CD4-positive, alpha-beta T cell treated with Interleukin-17A for 1 hour (primary cell): Measurements from ENCODE around the gene KCND3.

ENCODE experiments used
- DNase-seq: peaks from one replicate; pipeline ENCODE4 v3.0.0-alpha.2; 2020

The KCND3 gene

GRCh38 chr1:111956155-111956771, 33.2 kb downstream of the KCND3 start:
- no peak for DNase-seq

DNA sequence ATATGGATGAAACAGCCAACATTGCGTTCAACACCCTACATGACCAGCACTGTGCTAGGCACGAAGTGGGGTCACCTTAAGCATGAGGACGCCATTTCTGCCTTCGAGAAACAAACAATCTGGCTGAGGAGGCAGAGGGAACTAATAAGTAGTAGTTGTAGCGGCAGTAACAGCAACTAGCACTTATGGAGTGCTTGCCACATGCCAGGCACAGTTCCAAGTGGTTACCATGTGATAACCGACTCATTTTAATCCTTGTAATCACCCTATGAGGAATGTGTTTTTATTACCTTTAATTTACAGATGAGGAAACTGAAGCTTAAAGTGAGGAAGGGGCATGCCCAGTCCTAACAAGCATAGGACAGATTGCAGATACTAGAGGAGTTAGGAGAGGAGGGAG, 33.7 kb downstream of the KCND3 start:
- no peak for DNase-seq

GRCh38 chr1:111953797-111954196, 35.7 kb downstream of the KCND3 start:
- no peak for DNase-seq

- DNase-seq, result no peak
Observed at GRCh38 chr1:111952125-111952657, 37.3 kb downstream of the KCND3 start.

DNA sequence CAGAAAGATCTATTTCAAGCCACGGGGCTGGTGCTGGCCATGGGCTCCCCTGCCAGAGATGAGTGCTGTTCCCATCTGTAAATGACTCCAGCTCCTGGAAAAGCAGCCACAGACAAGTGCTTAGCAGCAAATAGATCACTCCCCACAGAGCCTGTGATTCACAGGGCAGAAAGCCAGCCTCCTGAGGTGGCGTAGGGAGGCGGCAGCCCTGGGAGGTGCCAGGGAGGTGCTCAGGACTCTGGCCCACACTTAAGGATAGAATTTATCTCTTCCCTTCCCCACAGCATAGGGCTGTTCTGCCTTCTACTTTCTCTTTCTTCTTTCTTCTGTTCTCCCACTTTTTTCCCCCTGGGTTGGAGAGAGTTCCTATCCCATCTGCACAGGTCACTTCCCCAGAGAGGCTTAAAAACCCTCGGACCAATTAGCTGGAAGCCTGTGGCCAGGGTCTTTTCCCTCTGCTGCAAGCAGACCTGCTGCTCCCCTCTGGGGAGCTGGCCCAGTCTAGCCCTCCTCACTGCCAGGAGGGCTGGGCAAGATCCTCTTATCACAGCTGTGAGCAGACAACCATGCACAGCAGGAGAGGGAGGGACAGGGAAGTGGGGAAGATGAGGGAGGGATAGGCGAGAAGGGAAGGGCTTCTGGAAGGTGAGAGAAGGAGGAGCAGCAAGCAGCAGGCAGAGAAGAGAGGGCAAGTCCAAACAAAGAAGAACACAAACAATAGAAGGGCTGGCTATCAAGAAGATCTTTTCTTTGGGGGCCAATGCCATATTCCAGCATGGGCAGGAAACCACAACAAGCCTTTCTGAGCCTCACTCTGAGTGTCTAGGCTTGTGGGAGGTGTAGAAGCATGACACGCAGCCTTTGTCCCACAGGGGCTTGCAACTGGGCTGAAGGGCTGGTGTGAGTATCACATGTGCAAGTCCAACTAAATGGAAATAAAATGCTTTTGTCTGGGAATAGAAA, 41.0 kb downstream of the KCND3 start:
- no peak for DNase-seq

DNA sequence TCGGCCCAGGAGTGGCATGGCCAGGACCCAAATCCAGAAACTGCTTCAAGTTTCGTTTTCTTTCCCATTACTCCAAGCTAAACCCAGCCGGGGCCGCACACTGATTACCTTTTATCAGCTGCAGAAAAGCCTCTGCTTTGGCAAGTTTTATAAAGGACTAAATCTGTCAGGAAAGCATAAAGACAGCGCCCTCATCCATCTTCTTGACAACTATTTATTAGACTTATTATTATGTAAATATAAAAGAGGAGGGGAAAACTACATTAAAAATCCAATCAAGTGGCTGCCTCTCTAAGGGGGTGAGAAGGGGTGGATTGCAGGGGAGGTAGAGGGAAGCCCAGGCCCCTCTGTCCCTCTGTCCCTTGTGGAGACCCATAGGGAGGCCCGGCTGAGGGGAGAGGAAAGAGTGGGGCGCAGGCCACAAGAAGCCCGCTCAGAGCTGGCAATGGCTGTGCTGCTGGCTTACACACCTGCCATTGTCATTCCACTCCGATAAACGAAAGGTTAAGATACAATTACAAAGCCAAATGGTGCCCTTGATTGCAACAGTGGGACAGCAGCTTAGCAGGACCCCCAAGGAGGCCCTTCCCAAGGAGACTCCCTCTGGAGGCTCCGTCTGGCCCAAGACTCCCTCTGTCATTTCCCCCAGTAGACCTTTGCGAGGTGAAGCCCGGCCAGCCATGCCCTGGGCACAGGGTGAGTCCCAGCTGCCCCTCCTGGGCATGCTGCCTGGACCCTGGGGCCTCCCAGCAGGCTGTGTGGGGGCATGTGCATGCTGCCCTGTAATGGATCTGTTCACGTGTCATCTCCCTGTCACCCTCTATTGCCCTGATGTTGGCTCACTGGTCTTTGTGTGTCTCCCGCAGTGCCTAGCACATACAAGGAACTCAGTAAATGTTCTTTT, 45.4 kb downstream of the KCND3 start:
- DNase-seq, result no peak

GRCh38 chr1:111943066-111943465, 46.4 kb downstream of the KCND3 start:
- DNase-seq, result no peak

DNA sequence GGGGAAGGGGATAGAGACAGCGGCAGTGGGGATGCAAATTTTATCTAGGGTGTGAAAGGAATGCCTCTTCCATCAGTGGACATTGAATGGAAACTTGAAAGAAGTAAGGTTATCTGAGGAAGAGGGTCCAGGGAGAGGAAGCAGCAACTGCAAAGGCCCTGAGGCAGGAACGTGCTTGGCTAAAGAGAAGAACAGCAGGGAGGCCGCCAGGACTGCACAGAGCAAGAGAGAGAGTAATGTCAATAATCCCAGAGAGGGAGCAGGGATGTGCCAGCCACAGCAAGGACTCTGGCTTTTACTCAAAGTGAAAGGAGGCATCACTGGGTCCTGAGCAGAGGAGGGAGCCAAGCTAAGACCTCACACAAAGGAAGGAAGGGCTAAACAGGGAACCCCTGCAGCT, 50.9 kb downstream of the KCND3 start:
- DNase-seq, result no peak

- DNase-seq, result no peak
Observed at GRCh38 chr1:111938123-111938522, 51.3 kb downstream of the KCND3 start.

DNA sequence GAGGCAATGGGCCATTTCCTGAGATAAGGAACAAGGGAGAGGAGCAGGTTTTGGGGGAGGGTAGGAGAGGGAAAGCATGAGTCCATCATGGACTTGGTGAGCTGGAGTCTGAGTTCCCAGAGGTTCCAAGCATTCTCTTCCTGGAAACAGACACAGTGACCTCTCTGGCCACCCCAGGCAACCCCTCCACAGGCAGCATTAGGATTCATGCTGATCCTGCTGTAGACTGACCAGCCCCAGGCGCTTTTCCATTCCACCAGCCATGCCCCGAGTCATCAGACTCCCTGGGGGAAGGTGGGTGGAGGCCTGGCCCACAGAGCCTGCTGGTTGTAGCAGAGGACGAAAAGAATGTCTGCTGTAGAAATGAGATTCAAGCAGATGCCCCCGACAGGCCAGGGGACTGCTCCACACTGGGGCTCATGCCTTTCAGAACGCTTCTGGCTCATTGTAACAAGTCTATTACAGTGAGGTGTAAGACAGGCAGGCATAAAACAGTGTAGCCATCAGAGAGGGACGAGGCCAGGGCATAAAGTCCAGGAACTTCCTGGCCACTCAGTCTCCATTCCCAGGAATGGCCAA, 52.2 kb downstream of the KCND3 start:
- no peak for DNase-seq

DNA sequence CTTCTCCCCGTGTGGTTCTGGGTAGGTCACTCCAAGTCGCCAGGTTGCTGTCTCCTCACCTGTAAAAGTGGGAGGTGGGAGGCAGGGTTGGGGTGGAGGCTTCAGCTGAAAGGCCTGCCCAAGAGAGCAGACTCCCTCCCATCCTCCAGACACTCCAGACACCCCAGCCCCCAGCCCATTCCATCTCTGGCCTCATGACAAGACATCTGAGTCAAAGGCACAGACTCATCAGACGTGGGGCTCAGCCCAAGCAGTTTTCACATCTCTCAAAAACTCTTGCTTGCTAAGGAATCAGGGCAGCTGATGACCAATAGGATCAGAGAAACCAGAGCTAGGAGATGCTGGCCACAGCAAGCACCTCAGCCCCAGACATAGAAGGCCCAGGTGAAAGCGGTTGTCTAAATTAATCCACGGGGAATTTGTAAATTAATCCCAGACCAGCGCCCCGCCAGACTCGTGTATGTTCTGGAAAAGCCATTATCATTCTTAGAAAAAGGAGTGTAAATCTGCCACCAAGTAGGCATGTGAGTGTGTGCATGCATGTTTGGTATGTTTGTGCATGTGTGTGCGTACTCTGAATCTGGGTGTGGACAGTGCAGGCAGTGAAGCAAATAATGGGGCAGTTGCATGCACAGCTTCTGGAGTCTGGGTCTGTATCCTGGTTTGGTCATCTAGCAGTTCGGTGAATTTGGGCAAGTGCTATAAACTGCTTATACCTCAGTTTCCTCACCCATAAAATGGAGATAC, 55.2 kb downstream of the KCND3 start:
- DNase-seq, result no peak

DNA sequence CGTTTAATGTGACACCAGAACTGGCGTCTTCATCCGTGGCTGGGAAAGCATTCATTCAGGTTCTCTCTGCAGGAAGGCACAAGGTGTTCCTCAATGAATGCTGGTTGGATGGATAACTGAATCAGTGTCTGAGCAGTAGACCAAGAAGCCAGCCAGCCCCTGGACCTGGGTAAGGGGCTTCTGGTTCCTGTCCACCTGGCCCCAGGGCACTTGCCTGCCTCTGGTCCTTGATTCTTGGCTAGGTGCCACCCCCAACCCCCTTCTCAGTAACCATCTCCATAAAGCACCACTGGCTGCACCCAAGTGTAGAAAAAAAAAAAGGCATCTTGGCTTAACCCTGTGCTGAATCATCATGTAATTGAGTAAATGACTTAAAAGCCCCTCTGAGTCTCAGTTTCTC, 59.1 kb downstream of the KCND3 start:
- no peak for DNase-seq

DNA sequence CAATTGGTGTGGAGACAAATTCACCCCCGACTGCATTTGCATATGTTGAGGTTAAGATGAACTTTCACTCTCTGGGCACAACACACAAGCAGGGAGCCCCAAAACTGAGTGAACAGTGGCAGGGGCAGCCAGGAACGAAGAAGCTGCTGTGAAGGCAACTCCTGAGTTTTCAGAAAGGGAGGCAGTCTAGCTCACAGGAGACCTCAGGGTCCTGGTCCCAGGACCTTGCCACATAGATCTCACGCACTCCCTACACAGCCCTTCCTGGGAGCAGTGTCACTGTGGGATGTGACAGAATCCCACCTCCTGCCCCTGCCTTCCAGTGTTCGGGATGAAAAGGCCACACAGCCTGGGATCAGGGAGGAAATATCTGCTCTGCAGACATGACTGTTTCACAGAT, 60.9 kb downstream of the KCND3 start:
- DNase-seq, result no peak

GRCh38 chr1:111927652-111928051, 61.8 kb downstream of the KCND3 start:
- no peak for DNase-seq

DNA sequence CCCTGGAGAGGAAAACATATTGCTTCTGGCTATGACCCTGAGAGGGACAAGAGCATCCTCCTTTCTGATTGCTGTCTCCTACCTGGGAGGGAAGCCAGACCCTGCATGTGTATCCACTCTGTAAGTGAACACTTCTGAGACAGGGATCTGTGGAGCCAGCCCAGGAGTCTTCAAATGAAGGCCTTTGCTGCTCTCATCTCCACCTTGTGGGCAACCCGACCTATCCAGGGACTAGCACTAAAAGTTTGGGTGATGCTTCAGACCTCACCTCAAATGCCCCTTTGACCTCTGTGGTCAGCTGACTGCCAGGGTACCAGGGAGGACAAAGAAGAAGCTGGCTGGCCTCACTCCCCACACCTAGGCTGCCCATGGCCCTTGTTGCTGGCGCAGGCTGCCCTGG, 64.7 kb downstream of the KCND3 start:
- no peak for DNase-seq

DNA sequence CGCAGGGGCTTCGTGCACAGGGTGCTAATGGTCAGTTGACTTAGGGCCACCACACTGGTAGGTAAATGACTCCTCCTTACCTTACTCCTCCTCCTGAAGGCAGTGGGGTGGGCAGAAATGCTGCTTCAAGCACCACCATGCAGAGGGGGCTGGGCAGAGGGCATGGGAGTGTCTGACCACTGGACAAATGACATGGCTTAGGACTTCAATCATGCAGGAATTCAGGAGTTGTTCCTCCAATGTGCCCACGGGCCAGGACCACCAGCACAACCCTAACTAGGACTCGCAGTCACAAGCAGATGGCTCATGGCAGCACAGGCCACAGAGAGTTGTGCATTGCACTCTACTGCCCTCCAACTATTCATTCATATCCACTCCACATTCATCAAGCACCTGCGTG, 65.7 kb downstream of the KCND3 start:
- no peak for DNase-seq

GRCh38 chr1:111921948-111922347, 67.5 kb downstream of the KCND3 start:
- no peak for DNase-seq

DNA sequence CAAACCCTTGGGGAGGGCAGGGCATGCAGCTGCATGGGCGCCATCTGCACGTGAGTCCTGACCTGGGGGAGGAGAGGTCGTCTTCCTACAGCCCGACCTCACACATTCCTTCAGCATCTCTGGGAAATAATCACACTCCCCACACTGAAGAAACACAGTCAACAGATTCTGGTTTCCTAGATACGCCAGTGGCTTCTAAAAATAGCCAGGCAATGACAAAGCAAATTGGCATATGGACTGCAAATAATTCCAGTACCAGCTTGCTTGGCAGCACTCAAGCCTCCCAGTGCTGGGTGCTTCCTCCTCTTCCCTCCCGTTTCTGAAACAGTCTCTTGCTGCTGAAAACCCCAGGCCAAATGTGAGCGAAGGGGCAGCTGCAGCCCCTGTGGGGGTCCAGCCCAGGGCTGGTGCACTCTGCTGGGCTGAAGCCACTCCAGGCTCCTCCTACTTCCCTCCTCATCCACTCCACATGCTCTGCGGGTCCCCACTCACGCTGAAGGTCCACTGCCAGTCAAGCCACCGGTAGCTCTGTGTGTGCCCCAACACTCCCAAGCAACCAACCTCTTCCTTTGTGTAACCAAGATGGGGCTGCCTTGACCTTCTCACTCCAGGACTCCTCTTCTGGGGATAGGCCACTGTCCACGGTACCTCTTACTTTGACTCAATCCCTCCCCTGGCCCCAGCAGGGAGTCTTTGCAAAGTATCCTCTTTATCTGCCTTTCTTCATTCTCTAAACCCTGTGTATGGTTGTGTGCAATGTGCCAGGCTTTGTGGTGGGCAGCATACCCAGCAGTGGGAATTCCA, 69.0 kb downstream of the KCND3 start:
- no peak for DNase-seq

DNA sequence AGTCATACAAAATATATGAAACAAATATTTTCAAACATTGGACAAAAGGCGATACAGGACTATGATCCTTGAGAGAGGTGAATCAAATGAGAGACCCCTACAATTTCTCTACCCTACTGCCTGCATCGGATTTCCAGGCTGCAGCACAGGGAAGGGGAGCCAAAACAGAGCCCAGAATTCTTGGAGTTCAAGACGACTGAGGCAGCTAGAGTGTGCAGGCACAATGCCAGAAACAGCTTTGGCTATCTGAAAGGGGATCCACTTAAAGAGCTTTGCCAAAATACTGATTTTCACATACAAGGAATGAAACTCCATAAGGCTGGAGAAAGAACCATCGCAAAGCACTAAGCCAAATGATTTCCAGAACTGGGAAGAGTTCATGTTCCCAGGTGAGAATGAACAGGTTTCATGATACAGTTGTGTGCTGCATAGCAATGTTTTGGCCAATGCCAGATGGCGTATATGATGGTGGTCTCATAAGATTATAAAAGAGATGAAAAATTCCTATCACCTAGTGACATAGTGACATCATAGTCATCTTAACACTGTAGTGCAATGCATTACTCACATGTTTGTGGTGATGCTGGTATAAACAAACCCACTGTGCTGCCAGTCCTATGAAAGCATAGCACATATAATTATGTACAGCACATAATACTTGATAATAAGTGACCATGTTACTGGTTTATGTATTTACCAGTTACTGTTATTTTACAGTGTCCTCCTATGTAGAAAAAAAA, 77.5 kb downstream of the KCND3 start:
- DNase-seq, result no peak

DNA sequence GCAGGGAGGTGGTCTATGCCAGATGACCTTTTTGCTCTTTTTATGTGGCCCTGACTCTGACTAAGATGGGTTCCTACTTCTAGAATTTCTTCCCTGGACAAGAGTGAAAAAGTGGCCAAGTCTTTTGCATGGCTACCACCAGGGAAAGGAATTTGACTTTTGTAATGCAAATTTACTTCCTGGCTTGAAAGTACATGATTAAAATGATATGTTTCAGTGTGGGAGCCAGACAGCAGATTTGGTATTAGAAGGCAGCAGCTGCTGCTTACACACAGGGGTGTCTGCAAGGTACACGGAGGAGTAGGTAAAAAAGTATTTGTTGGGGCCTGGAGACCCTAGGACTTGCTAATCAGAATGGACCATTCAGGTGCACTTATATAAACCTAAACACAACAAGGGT, 78.4 kb downstream of the KCND3 start:
- DNase-seq, result no peak
